ENCODE data around the gene DHX35. TPM values are rescaled to one million over a fixed set of nuclear protein-coding genes. Genes with fewer than 3 reads are reported as not detected.
A peak's percentile ranks its signal among the peaks of the same experiment; 100 is the strongest.

Gene DHX35, protein sequence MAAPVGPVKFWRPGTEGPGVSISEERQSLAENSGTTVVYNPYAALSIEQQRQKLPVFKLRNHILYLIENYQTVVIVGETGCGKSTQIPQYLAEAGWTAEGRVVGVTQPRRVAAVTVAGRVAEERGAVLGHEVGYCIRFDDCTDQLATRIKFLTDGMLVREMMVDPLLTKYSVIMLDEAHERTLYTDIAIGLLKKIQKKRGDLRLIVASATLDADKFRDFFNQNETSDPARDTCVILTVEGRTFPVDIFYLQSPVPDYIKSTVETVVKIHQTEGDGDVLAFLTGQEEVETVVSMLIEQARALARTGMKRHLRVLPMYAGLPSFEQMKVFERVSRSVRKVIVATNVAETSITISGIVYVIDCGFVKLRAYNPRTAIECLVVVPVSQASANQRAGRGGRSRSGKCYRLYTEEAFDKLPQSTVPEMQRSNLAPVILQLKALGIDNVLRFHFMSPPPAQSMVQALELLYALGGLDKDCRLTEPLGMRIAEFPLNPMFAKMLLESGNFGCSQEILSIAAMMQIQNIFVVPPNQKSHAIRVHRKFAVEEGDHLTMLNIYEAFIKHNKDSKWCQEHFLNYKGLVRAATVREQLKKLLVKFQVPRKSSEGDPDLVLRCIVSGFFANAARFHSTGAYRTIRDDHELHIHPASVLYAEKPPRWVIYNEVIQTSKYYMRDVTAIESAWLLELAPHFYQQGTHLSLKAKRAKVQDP
- total RNA-seq (2012; rRNA removed), result 7.2 and 7.6 TPM in 2 replicates

DNA sequence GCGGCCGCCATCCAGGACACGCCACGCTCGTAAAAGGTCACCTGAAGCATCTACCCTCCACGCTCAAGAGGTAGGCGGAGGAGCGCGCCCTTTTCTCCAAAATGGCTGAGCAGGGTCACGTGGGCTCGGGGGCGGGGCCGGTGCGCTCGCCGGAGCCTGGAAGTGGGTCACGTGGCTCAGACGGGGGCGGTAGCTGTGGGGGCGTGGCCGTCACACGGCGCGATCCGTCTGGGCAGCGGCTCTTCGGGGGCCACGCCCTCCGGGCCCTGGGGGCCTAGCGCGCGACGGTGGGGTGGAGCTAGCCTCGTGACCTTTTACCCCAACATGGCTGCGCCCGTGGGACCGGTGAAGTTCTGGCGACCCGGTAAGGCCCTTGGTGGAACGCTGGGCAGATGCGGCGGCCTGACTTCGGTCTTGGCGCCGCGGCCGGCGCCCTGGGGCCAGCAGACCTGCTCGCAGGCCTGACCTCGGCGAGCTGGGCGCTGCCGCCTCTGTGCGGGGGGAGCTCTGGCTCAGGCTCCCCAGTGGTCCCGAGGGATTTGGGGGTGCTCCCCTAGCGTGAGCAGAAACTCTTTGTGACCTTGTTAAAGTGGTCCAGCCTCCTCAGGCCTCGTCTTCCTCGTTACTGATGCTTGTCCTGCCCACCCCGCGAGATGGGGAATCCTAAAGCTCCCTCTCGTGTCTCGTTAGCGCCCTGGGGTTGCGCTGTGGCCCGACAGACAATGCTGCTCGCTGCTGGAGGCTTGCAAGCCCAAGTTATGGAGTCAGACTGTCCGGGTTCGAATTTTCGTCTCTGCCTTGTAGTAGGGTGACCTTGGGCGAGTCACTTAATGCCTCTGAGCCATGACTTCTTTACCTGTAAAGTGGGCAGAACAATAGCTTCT lies at the start of gene DHX35:
Gene DHX35 (plus strand): TSS at position 301 of the 884 bp plus-strand sequence. CDS start 24 bp downstream, at position 325.
- H3K4me3 ChIP-seq (ENCODE audit: low read length), result peak within 1 kb of the TSS; percentile 92
- H3K9me3 ChIP-seq (replicated peaks; ENCODE audit: low read length), result no peaks in the 10 kb centered on the region
- peaks cover 4% of the 10 kb centered on the region for H3K36me3 ChIP-seq (ENCODE audit: insufficient read depth, low read length)
- peak within 1 kb of the TSS; percentile 93 for H3K9ac ChIP-seq (ENCODE audit: low read depth, low read length)
- peak within 1 kb of the TSS; percentile 91 for H3K4me2 ChIP-seq (ENCODE audit: low read length)
- no peaks in the 10 kb centered on the region for H3K27me3 ChIP-seq (ENCODE audit: control insufficient read depth, insufficient read depth, low read length)
- H3K4me1 ChIP-seq (ENCODE audit: control insufficient read depth, insufficient read depth, low read length), result peaks cover 16% of the 10 kb centered on the region

DNA sequence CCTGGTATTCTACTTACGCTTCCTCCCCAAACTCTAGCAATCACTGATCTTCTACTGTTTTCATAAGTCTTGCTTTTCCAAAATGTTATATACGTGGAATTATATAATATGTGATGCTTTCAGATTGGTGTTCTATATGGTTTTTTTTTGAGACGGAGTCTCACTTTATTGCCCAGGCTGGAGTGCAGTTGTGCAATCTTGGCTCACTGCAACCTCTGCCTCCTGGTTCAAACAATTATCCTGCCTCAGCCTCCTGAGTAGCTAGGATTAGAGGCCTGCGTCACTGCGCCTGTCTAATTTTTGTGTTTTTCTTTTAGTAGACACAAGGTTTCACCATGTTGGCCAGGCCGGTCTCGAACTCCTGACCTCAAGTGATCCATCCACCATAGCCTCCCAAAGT lies 46.8 kb upstream of the DHX35 start:
- Histone ChIP-seq H3K4me2 (ENCODE audit: low read length) (no peak overlapping the region), H3K4me1 (ENCODE audit: control insufficient read depth, insufficient read depth, low read length) (no peaks in the 10 kb centered on the region), H3K4me3 (ENCODE audit: low read length) (no peak overlapping the region), H3K27me3 (ENCODE audit: control insufficient read depth, insufficient read depth, low read length) (peaks cover 38% of the 10 kb centered on the region), H3K36me3 (ENCODE audit: insufficient read depth, low read length) (no peaks in the 10 kb centered on the region), H3K9ac (ENCODE audit: low read depth, low read length) (no peak overlapping the region), H3K9me3 (replicated peaks; ENCODE audit: low read length) (no peaks in the 10 kb centered on the region)

DNA sequence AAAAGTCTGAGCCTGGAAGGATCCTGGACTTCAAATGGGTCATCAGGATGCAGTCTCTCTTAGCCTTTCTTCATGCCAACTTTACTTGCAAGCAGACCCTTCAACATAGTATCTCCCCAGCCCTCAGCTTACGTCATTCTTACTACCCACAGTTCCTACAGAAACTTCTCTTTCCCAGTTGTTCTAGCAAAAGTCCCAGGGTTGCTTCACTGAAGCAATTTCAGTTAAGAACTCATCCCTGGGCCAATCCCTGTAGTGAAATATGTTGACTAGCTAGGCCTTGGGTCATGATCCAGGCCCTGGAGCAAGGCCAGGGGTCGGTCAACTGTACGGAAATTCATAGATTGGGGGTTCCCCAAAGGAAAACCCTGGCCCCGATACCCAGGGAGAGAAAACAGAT lies 44.5 kb upstream of the DHX35 start:
- peaks cover 57% of the 10 kb centered on the region for H3K27me3 ChIP-seq (ENCODE audit: control insufficient read depth, insufficient read depth, low read length)
- H3K4me2 ChIP-seq (ENCODE audit: low read length), result no peak overlapping the region
- H3K9ac ChIP-seq (ENCODE audit: low read depth, low read length), result no peak overlapping the region
- no peaks in the 10 kb centered on the region for H3K9me3 ChIP-seq (replicated peaks; ENCODE audit: low read length)
- H3K4me3 ChIP-seq (ENCODE audit: low read length), result no peak overlapping the region
- H3K4me1 ChIP-seq (ENCODE audit: control insufficient read depth, insufficient read depth, low read length), result no peaks in the 10 kb centered on the region
- no peaks in the 10 kb centered on the region for H3K36me3 ChIP-seq (ENCODE audit: insufficient read depth, low read length)

DNA sequence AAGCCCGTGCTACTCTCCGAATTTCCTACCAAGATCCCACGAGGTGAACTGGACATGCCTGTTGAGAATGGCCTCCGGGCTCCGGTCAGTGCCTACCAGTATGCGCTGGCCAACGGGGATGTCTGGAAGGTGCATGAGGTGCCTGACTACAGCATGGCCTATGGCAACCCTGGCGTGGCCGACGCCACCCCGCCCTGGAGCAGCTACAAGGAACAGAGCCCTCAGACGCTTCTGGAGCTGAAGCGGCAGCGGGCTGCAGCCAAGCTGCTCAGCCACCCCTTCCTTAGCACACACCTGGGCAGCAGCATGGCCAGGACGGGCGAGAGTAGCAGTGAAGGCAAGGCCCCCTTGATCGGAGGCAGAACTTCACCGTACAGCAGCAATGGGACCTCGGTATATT lies 44.0 kb upstream of the DHX35 start:
- no peak overlapping the region for H3K9ac ChIP-seq (ENCODE audit: low read depth, low read length)
- H3K4me2 ChIP-seq (ENCODE audit: low read length), result no peak overlapping the region
- no peaks in the 10 kb centered on the region for H3K36me3 ChIP-seq (ENCODE audit: insufficient read depth, low read length)
- H3K9me3 ChIP-seq (replicated peaks; ENCODE audit: low read length), result no peaks in the 10 kb centered on the region
- no peak overlapping the region for H3K4me3 ChIP-seq (ENCODE audit: low read length)
- peaks cover 60% of the 10 kb centered on the region for H3K27me3 ChIP-seq (ENCODE audit: control insufficient read depth, insufficient read depth, low read length)
- no peaks in the 10 kb centered on the region for H3K4me1 ChIP-seq (ENCODE audit: control insufficient read depth, insufficient read depth, low read length)

DNA sequence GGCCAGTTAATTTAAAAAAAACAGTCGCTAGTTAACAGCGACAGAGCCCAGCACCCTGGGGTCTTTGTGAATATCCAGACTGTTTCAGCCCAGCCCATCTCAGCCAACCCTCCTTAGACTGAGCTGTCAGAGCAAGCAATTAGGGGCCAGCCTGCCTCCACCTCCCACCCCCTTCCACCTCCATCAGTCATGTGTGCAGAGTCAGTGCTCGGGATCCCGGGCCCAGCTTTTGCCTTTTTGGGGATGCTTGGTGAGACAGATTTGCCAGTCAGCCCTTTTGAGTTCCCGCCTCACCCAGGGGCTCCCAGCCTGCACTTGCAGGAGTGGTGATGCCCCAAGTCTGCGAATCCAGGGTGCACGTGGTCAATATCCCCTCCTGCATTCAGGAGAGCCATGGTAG lies 42.5 kb upstream of the DHX35 start:
- no peak overlapping the region for H3K4me3 ChIP-seq (ENCODE audit: low read length)
- no peaks in the 10 kb centered on the region for H3K36me3 ChIP-seq (ENCODE audit: insufficient read depth, low read length)

DNA sequence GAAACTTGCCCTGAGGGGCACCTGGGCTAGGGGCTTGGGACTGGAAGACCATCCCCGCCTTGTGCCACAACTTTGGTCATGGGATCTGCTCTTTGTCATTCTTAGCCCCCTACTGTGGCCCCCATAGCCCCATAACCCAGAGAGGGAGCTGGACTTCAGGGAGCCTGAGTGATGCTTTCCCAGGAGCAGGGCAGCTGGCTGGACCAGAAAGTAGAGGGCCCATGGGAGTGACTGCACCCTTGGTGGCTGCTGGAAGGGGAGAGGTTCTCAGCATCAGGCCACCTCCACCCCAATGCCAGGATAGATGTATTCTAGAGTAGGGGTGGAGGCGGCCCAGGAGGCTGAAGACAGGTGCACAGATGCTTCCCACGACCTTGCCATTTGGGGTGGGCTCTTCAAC lies 41.7 kb upstream of the DHX35 start:
- Histone ChIP-seq H3K4me1 (ENCODE audit: control insufficient read depth, insufficient read depth, low read length) (no peaks in the 10 kb centered on the region), H3K4me2 (ENCODE audit: low read length) (no peak overlapping the region), H3K36me3 (ENCODE audit: insufficient read depth, low read length) (no peaks in the 10 kb centered on the region), H3K9me3 (replicated peaks; ENCODE audit: low read length) (no peaks in the 10 kb centered on the region), H3K9ac (ENCODE audit: low read depth, low read length) (no peak overlapping the region), H3K4me3 (ENCODE audit: low read length) (no peak overlapping the region), H3K27me3 (ENCODE audit: control insufficient read depth, insufficient read depth, low read length) (peaks cover 57% of the 10 kb centered on the region)

More for the DNA sequence above, 42.5 kb upstream of the DHX35 start:
- H3K9me3 ChIP-seq (replicated peaks; ENCODE audit: low read length), result no peaks in the 10 kb centered on the region
- no peak overlapping the region for H3K4me2 ChIP-seq (ENCODE audit: low read length)
- H3K4me1 ChIP-seq (ENCODE audit: control insufficient read depth, insufficient read depth, low read length), result no peaks in the 10 kb centered on the region
- H3K9ac ChIP-seq (ENCODE audit: low read depth, low read length), result no peak overlapping the region
- peaks cover 57% of the 10 kb centered on the region for H3K27me3 ChIP-seq (ENCODE audit: control insufficient read depth, insufficient read depth, low read length)

DNA sequence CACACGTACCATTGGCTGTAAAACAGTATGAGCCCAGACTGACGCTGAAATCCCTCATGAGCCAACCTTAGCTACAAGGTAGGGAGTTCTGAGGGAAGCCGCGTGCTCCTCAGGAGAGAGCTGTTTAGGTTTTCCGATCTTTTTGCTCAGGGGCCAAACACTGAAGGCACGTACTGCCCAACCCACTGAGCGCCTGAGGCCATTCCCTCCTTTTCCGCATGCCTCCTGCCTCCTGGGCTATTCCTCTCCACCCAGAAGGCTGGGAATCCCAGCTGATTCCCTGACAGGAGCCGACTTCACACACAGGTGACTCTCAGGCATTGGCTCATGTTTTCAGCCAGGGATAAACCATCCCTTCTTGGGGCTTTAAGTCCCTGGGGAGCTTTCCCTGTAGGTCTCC lies 41.3 kb upstream of the DHX35 start:
- no peaks in the 10 kb centered on the region for H3K36me3 ChIP-seq (ENCODE audit: insufficient read depth, low read length)
- no peak overlapping the region for H3K9ac ChIP-seq (ENCODE audit: low read depth, low read length)
- H3K9me3 ChIP-seq (replicated peaks; ENCODE audit: low read length), result no peaks in the 10 kb centered on the region
- H3K4me3 ChIP-seq (ENCODE audit: low read length), result no peak overlapping the region
- no peaks in the 10 kb centered on the region for H3K4me1 ChIP-seq (ENCODE audit: control insufficient read depth, insufficient read depth, low read length)
- peaks cover 54% of the 10 kb centered on the region for H3K27me3 ChIP-seq (ENCODE audit: control insufficient read depth, insufficient read depth, low read length)
- H3K4me2 ChIP-seq (ENCODE audit: low read length), result no peak overlapping the region

DNA sequence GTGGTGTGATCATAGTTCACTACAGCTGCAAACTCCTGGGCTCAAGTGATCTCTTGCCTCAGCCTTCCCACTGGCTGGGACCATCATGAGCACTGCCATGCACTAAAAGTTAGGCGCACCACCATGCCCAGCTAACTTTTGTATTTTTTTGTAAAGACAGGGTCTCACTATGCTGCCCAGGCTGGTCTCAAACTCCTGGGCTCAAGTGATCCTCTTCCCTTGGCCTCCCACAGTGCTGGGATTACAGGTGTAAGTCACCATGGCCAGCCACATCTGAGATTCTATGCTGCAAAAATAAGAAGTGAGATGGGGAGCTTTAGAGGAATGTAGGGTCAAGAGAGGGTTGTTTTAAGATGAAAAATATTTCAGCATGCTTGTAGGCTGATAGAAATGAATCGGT lies 37.4 kb upstream of the DHX35 start:
- H3K4me1 ChIP-seq (ENCODE audit: control insufficient read depth, insufficient read depth, low read length), result peaks cover 13% of the 10 kb centered on the region
- H3K27me3 ChIP-seq (ENCODE audit: control insufficient read depth, insufficient read depth, low read length), result peaks cover 29% of the 10 kb centered on the region
- no peak overlapping the region for H3K4me3 ChIP-seq (ENCODE audit: low read length)
- no peak overlapping the region for H3K9ac ChIP-seq (ENCODE audit: low read depth, low read length)
- H3K4me2 ChIP-seq (ENCODE audit: low read length), result no peak overlapping the region
- no peaks in the 10 kb centered on the region for H3K9me3 ChIP-seq (replicated peaks; ENCODE audit: low read length)
- H3K36me3 ChIP-seq (ENCODE audit: insufficient read depth, low read length), result no peaks in the 10 kb centered on the region

DNA sequence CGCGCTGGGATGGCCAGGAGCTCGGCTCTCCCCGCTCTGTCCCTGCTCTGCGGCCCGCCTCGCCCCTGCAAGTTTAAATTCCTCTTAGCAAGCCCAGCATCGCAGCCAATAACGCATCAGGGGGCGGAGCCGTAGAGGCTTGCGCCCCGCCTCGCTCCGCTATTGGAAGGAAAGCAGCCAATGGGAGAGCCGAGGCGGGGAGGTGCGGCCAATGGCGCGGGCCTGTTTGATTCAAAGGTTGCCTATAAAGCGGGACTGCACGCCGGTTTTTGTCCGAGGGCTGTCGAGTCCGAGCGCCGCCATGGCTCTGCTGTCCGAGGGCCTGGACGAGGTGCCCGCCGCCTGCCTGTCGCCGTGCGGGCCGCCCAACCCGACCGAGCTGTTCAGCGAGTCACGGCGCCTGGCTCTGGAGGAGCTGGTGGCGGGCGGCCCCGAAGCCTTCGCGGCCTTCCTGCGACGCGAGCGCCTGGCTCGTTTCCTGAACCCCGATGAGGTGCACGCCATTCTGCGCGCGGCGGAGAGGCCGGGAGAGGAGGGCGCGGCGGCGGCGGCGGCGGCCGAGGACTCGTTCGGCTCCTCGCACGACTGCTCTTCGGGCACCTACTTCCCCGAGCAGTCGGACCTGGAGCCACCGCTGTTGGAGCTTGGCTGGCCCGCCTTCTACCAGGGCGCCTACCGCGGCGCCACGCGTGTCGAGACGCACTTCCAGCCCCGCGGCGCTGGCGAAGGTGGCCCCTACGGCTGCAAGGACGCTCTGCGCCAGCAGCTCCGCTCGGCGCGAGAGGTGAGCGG lies 35.8 kb upstream of the DHX35 start, which contains the start of gene FAM83D:
Gene FAM83D (plus strand): TSS at position 276 of the 792 bp plus-strand sequence. CDS start 26 bp downstream, at position 302.
- no peaks in the 10 kb centered on the region for H3K9me3 ChIP-seq (replicated peaks; ENCODE audit: low read length)
- peaks cover 13% of the 10 kb centered on the region for H3K27me3 ChIP-seq (ENCODE audit: control insufficient read depth, insufficient read depth, low read length)

DNA sequence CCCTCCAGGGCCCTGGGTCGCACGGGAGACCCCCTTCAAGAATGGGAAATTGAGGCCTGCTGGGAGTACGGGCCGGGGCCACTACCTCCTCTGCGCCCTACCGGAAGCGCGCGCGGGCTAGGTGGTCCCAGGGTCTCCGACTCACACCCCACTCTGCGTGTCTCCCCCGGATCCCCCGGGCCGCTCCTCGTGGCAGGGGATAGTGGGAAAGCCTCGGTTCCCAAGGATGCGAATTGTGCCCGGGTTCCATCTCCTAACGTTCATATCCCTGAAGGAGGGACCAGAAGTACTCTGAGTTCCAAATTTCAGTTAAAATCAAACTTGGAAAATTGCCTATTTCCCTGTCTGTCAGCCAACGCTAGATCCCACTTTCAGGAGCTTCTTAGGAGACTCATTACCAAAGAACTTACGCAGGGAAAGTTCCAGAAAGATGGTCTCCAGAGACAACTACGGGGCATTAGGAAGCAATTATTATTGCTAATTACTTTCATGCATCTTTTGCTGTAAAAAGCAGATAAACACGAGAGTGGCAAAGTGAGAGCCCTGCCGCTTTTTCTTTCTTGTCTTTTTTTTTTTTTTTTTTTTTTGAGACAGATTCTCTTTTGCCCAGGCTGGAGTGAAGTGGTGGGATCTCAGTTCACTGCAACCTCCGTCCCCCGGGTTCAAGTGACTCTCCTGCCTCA lies 35.1 kb upstream of the DHX35 start:
- Histone ChIP-seq H3K27me3 (ENCODE audit: control insufficient read depth, insufficient read depth, low read length) (peaks cover 6% of the 10 kb centered on the region), H3K9me3 (replicated peaks; ENCODE audit: low read length) (no peaks in the 10 kb centered on the region), H3K4me2 (ENCODE audit: low read length) (peak overlapping the region; percentile 89), H3K9ac (ENCODE audit: low read depth, low read length) (peak overlapping the region; percentile 81), H3K36me3 (ENCODE audit: insufficient read depth, low read length) (no peaks in the 10 kb centered on the region), H3K4me3 (ENCODE audit: low read length) (peak overlapping the region; percentile 90), H3K4me1 (ENCODE audit: control insufficient read depth, insufficient read depth, low read length) (peaks cover 13% of the 10 kb centered on the region)

More for the DNA sequence above, 35.8 kb upstream of the DHX35 start, which contains the start of gene FAM83D:
- H3K4me3 ChIP-seq (ENCODE audit: low read length), result peak within 1 kb of the TSS; percentile 90
- H3K9ac ChIP-seq (ENCODE audit: low read depth, low read length), result peak within 1 kb of the TSS; percentile 81
- peaks cover 13% of the 10 kb centered on the region for H3K4me1 ChIP-seq (ENCODE audit: control insufficient read depth, insufficient read depth, low read length)
- H3K36me3 ChIP-seq (ENCODE audit: insufficient read depth, low read length), result no peaks in the 10 kb centered on the region
- peak within 1 kb of the TSS; percentile 89 for H3K4me2 ChIP-seq (ENCODE audit: low read length)
